Neural cell (in vitro differentiated cells): Measurements from ENCODE around the gene ASCC1. TPM values are rescaled to one million over a fixed set of nuclear protein-coding genes. Genes with fewer than 3 reads are reported as not detected.

Experiments used
- H2AFZ ChIP-seq: fragments of 200-600, 300-800 bp; sonication (generic), shearing (Covaris generic); 2 replicates; pipeline ENCODE4 v1.6.0; 2014; ENCODE audit warnings: low read depth, mild to moderate bottlenecking, antibody characterized with exemption, low read length, moderate library complexity
- H3F3A ChIP-seq: fragments of 200-600 bp; shearing (Covaris generic); 2 replicates; pipeline ENCODE4 v1.6.1; 2016; ENCODE audit warnings: mild to moderate bottlenecking, moderate library complexity, mixed read lengths, antibody characterized with exemption, low read length; ENCODE audit not compliant: insufficient read depth, poor library complexity, severe bottlenecking
- H3K27ac ChIP-seq: fragments of 200-600, 300-800 bp; sonication (generic), shearing (Covaris generic); 2 replicates; pipeline ENCODE4 v1.5.1; 2014; ENCODE audit warnings: mild to moderate bottlenecking, low read length, moderate library complexity
- H3K27me3 ChIP-seq: fragments of 300-800, 200-600 bp; sonication (generic), shearing (Covaris generic); 2 replicates; pipeline ENCODE4 v1.6.0; 2014; ENCODE audit warnings: mild to moderate bottlenecking, low read depth, low read length, moderate library complexity; ENCODE audit not compliant: insufficient read depth
- H3K36me3 ChIP-seq: fragments of 300-800, 200-600 bp; sonication (generic), shearing (Covaris generic); 2 replicates; pipeline ENCODE4 v1.5.1; 2014; ENCODE audit warnings: mild to moderate bottlenecking, antibody characterized with exemption, low read length, moderate library complexity; ENCODE audit not compliant: insufficient read depth
- H3K4me2 ChIP-seq: fragments of 300-800, 200-600 bp; sonication (generic), shearing (Covaris generic); 2 replicates; pipeline ENCODE4 v1.6.0; 2014; ENCODE audit warnings: mild to moderate bottlenecking, low read length
- H3K4me3 ChIP-seq: fragments of 300-800, 200-600 bp; sonication (generic), shearing (Covaris generic); 2 replicates; pipeline ENCODE4 v1.5.1; 2014; ENCODE audit warnings: mild to moderate bottlenecking, low read length, moderate library complexity
- H3K79me2 ChIP-seq: fragments of 200-600 bp; shearing (Covaris generic); replicated peaks from 2 replicates; pipeline ENCODE4 v1.6.0; 2014; ENCODE audit warnings: mild to moderate bottlenecking, low read length, moderate library complexity; ENCODE audit not compliant: insufficient read depth
- H3K9ac ChIP-seq: fragments of 300-800, 200-600 bp; sonication (generic), shearing (Covaris generic); 2 replicates; pipeline ENCODE4 v1.6.1; 2016; ENCODE audit warnings: mild to moderate bottlenecking, low read length, mixed read lengths
- H3K9me2 ChIP-seq: fragments of 200-600 bp; shearing (Covaris generic); 2 replicates; pipeline ENCODE4 v1.6.1; 2016; ENCODE audit warnings: mild to moderate bottlenecking, low read length, mixed read lengths; ENCODE audit not compliant: insufficient read depth
- H3K9me3 ChIP-seq: fragments of 200-600, 300-800 bp; sonication (generic), shearing (Covaris generic); 2 replicates; pipeline ENCODE4 v1.6.1; 2016; ENCODE audit warnings: mild to moderate bottlenecking, mixed run types, low read length, moderate library complexity, mixed read lengths
- H4K20me1 ChIP-seq: fragments of 200-600 bp; shearing (Covaris generic); 2 replicates; pipeline ENCODE4 v1.6.1; 2016; ENCODE audit warnings: mild to moderate bottlenecking, mixed run types; ENCODE audit not compliant: insufficient read depth
- CTCF ChIP-seq: fragments of 450-650 bp; IDR thresholded peaks from 2 replicates; pipeline ENCODE4 v1.5.1; 2014; ENCODE audit warnings: antibody characterized with exemption, mild to moderate bottlenecking, moderate library complexity; ENCODE audit not compliant: poor library complexity, severe bottlenecking
- EP300 ChIP-seq: fragments of 450-650 bp; conservative IDR thresholded peaks from 2 replicates; pipeline ENCODE4 v1.6.1; 2014; ENCODE audit warnings: antibody characterized with exemption, mild to moderate bottlenecking, moderate library complexity; ENCODE audit not compliant: poor library complexity, severe bottlenecking
- EZH2 ChIP-seq: fragments of 200-600, 300-800 bp; shearing (Covaris generic), sonication (generic); IDR thresholded peaks from 2 replicates; pipeline ENCODE4 v1.6.1; 2014; ENCODE audit warnings: antibody characterized with exemption, low read length, borderline replicate concordance, mild to moderate bottlenecking; ENCODE audit not compliant: insufficient read depth, poor library complexity, severe bottlenecking
- MXI1 ChIP-seq: fragments of 450-650 bp; conservative IDR thresholded peaks from 2 replicates; pipeline ENCODE4 v1.6.1; 2014; ENCODE audit warnings: antibody characterized with exemption, mild to moderate bottlenecking; ENCODE audit not compliant: poor library complexity, severe bottlenecking
- POLR2AphosphoS5 ChIP-seq: IDR thresholded peaks from 2 replicates; pipeline ENCODE4 v1.6.1; 2012
- RAD21 ChIP-seq: fragments of 450-650 bp; conservative IDR thresholded peaks from 2 replicates; pipeline ENCODE4 v1.6.1; 2014; ENCODE audit warnings: antibody characterized with exemption, mild to moderate bottlenecking, moderate library complexity
- REST ChIP-seq: IDR thresholded peaks from 2 replicates; pipeline ENCODE4 v1.6.1; 2012; ENCODE audit warnings: borderline replicate concordance
- SMC3 ChIP-seq: fragments of 450-650 bp; conservative IDR thresholded peaks from 2 replicates; pipeline ENCODE4 v1.6.1; 2014; ENCODE audit warnings: antibody characterized with exemption, mild to moderate bottlenecking, moderate library complexity; ENCODE audit not compliant: poor library complexity
- TAF1 ChIP-seq: IDR thresholded peaks from 2 replicates; pipeline ENCODE4 v1.6.1; 2012; ENCODE audit warnings: low read depth
- polyA plus RNA-seq: library from polyadenylated mRNA; depleted of rRNA; stranded (reverse); fragments of >200 nt; gene quantifications from 2 replicates; pipeline ENCODE4 v1.2.3, GENCODE V29; 2014

ASCC1 gene
- polyA plus RNA-seq, 1 donor from 2014 or later = 39.6 TPM

GRCh38 chr10:72186258-72186981, 29.7 kb downstream of the ASCC1 start:
- Histone ChIP-seq H3K9me3 (no peaks in the 10 kb centered on the region), H2AFZ (no peak overlapping the region), H3K9ac (no peak overlapping the region), H3K9me2 (no peaks in the 10 kb centered on the region), H4K20me1 (no peaks in the 10 kb centered on the region), H3K4me3 (no peak overlapping the region), H3K4me2 (no peak overlapping the region), H3K79me2 (no peaks in the 10 kb centered on the region), H3K36me3 (no peaks in the 10 kb centered on the region), H3K27ac (no peak overlapping the region), H3K27me3 (no peaks in the 10 kb centered on the region), H3F3A (no peaks in the 10 kb centered on the region)
- TF ChIP-seq POLR2AphosphoS5 (peak; percentile 12), CTCF (no peak), EZH2 (no peak)

GRCh38 chr10:72184156-72184555, 31.9 kb downstream of the ASCC1 start:
- H4K20me1 ChIP-seq = no peaks in the 10 kb centered on the region
- H3K79me2 ChIP-seq = no peaks in the 10 kb centered on the region
- no peaks in the 10 kb centered on the region for H3K27me3 ChIP-seq
- H3K36me3 ChIP-seq = no peaks in the 10 kb centered on the region
- H3F3A ChIP-seq = no peaks in the 10 kb centered on the region
- no peak overlapping the region for H3K9ac ChIP-seq
- no peak overlapping the region for H3K4me2 ChIP-seq
- TF ChIP-seq RAD21 (no peak), SMC3 (no peak), REST (no peak), EP300 (no peak), CTCF (no peak), EZH2 (no peak), TAF1 (no peak), MXI1 (no peak), POLR2AphosphoS5 (no peak)
- no peak overlapping the region for H3K4me3 ChIP-seq
- H2AFZ ChIP-seq = no peak overlapping the region
- no peaks in the 10 kb centered on the region for H3K9me2 ChIP-seq
- H3K9me3 ChIP-seq = no peaks in the 10 kb centered on the region
- no peak overlapping the region for H3K27ac ChIP-seq
